HEK293 (cell line): ENCODE data around the gene CISD2.

ENCODE experiments used
- ATF2 ChIP-seq: fragments of 450-650 bp; formaldehyde crosslinking; IDR thresholded peaks from 2 replicates; pipeline ENCODE4 v1.5.1; 2016; ENCODE audit warnings: missing biosample characterization, missing genetic modification characterization, low read depth
- GLI4 ChIP-seq: fragments of 450-650 bp; formaldehyde crosslinking; IDR thresholded peaks from 2 replicates; pipeline ENCODE4 v1.5.1; 2016; ENCODE audit warnings: missing biosample characterization, missing genetic modification characterization
- ZNF274 ChIP-seq, 2 experiments: fragments of 200-500 bp in 1 of 2; fragments of 450-650 bp in 1 of 2; sonication (Bioruptor generic) in 1 of 2; formaldehyde crosslinking in 1 of 2; IDR thresholded peaks; 2 replicates each; pipeline versions ENCODE4 v1.5.1 to v1.6.1; 2014 to 2016; ENCODE audit warnings: borderline replicate concordance in 1 of 2, inconsistent platforms in 1 of 2, low read length in 1 of 2, missing biosample characterization in 1 of 2, missing genetic modification characterization in 1 of 2
- TF ChIP-seq, protein P1 (sequence below): fragments of 450-650 bp; formaldehyde crosslinking; IDR thresholded peaks from 2 replicates; pipeline ENCODE4 v1.5.1; 2016; ENCODE audit warnings: missing biosample characterization, missing genetic modification characterization

DNA sequence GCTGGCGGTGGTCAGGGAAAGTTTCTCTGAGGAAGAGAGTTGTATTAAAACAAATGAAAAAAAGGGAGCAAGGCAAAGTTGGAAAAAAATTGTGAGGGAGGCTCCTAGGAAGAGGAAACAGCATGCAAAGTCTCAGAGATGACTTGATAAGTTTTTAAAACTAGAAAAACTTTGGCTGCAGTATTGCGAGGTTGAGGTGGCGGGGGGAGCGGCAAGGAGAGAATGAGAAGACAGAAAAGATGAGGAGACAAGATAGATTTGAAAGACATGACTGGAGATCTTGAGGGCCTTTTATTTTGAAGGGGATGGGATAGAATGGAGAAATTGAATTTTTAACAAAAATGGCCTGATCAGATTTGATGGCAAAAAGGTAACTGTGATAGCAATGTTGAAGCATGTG, 36.7 kb upstream of the CISD2 start:
- TF ChIP-seq ATF2, result no peak
- TF ChIP-seq, protein P1, sequence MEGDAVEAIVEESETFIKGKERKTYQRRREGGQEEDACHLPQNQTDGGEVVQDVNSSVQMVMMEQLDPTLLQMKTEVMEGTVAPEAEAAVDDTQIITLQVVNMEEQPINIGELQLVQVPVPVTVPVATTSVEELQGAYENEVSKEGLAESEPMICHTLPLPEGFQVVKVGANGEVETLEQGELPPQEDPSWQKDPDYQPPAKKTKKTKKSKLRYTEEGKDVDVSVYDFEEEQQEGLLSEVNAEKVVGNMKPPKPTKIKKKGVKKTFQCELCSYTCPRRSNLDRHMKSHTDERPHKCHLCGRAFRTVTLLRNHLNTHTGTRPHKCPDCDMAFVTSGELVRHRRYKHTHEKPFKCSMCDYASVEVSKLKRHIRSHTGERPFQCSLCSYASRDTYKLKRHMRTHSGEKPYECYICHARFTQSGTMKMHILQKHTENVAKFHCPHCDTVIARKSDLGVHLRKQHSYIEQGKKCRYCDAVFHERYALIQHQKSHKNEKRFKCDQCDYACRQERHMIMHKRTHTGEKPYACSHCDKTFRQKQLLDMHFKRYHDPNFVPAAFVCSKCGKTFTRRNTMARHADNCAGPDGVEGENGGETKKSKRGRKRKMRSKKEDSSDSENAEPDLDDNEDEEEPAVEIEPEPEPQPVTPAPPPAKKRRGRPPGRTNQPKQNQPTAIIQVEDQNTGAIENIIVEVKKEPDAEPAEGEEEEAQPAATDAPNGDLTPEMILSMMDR (tag by site-specific recombination), result no peak
- TF ChIP-seq ZNF274 (IDR thresholded peaks at IDR 0.05; ENCODE audit: low read length), result no peak
- no peak for TF ChIP-seq ZNF274 (tag by site-specific recombination; IDR thresholded peaks at IDR 0.05; ENCODE audit: borderline replicate concordance)
- TF ChIP-seq GLI4 (tag by site-specific recombination), result no peak
